ENCODE data around the gene BRD9. TPM values are rescaled to one million over a fixed set of nuclear protein-coding genes. Genes with fewer than 3 reads are reported as not detected.

Gene BRD9
- total RNA-seq, 1 donor from 2014 or later, result 53.0 TPM

DNA sequence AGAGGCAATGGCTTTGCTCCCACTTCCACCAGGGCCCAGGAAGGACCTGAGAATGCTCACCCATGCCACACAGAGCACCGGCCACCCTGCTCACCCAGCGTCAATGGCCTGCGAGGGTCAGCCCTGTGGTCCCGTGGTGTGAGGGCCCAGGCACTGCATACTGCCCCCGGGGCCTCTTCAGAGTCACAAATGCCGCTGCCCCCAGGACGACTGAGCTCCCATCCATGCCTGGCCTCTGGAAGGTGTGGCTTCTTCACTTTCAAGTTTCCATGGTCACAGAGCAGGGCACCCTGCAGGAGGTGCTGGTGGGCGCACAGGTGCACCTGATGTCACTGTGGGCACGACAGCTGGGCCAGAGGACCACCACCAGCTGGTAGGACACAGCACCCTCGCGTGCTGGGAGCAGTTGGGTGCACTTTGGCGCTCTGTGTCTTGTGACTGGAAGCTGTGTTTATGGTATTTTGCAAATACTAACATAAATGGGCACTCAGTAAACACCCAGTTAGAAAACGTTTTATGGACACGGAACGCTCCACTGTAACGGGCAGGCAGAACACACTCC is 29.3 kb downstream of the BRD9 start:
- TF ChIP-seq, protein P1, sequence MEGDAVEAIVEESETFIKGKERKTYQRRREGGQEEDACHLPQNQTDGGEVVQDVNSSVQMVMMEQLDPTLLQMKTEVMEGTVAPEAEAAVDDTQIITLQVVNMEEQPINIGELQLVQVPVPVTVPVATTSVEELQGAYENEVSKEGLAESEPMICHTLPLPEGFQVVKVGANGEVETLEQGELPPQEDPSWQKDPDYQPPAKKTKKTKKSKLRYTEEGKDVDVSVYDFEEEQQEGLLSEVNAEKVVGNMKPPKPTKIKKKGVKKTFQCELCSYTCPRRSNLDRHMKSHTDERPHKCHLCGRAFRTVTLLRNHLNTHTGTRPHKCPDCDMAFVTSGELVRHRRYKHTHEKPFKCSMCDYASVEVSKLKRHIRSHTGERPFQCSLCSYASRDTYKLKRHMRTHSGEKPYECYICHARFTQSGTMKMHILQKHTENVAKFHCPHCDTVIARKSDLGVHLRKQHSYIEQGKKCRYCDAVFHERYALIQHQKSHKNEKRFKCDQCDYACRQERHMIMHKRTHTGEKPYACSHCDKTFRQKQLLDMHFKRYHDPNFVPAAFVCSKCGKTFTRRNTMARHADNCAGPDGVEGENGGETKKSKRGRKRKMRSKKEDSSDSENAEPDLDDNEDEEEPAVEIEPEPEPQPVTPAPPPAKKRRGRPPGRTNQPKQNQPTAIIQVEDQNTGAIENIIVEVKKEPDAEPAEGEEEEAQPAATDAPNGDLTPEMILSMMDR (IDR thresholded peaks at IDR 0.05; ENCODE audit: unreplicated experiment), result no peak
- Mint-ChIP-seq H3K27me3 (ENCODE audit: unreplicated experiment) (peaks cover 18% of the 10 kb centered on the region), H3K4me3 (ENCODE audit: unreplicated experiment) (no peak overlapping the region), H3K9me3 (ENCODE audit: unreplicated experiment) (no peaks in the 10 kb centered on the region), H3K36me3 (ENCODE audit: low read depth, unreplicated experiment) (peaks cover 31% of the 10 kb centered on the region), H3K4me1 (ENCODE audit: unreplicated experiment) (no peaks in the 10 kb centered on the region), H3K27ac (ENCODE audit: unreplicated experiment) (no peak overlapping the region)
- no peak for DNase-seq (ENCODE audit: low spot score)

DNA sequence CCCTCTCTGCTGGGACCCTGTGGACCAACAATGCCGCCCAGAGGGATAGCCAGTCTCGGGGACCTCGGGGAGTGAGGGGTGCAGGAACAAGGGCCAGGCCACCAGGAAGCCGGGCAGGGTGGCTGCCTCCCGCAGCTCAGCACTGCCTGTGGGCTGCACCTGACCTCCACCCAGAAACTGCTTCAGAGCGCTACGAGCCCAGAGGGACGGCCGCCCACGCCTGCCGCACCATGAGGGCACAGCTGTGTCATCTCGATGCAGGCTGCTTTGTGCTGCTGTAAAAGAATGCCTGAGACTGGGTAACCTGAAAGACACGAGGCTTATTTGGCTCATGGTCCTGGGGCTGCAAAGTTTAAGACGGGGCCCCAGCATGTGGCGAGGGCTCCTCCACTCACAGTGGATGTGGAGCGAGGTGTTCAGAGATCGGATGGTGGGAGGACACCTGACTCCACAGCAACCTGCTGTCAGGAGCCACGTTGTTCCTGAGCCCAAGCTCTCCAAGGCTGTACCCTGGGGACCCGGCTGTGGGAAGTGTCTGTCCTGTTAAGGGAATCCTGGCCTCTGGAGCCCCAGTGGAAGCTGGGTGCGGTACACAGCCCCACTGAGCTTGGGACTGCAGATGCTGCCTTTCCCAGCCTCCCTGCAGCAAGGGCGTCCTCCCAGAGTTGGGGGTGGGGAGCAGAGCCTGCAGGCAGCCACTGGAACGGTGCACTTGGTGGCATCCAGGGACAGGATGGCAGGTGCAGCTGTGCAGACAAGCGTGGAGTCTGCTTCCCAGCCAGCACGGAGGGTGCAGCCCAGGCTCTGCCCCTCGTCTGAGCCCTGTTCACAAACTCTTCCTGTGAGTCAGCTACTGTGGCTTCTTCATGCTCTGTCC is 30.0 kb downstream of the BRD9 start:
- Mint-ChIP-seq H3K27me3 (ENCODE audit: unreplicated experiment) (peaks cover 17% of the 10 kb centered on the region), H3K36me3 (ENCODE audit: low read depth, unreplicated experiment) (peaks cover 26% of the 10 kb centered on the region), H3K27ac (ENCODE audit: unreplicated experiment) (no peak overlapping the region), H3K9me3 (ENCODE audit: unreplicated experiment) (no peaks in the 10 kb centered on the region), H3K4me3 (ENCODE audit: unreplicated experiment) (no peak overlapping the region), H3K4me1 (ENCODE audit: unreplicated experiment) (no peaks in the 10 kb centered on the region)
- DNase-seq (ENCODE audit: low spot score), result no peak
- TF ChIP-seq, protein P1 (IDR thresholded peaks at IDR 0.05; ENCODE audit: unreplicated experiment), result no peak

DNA sequence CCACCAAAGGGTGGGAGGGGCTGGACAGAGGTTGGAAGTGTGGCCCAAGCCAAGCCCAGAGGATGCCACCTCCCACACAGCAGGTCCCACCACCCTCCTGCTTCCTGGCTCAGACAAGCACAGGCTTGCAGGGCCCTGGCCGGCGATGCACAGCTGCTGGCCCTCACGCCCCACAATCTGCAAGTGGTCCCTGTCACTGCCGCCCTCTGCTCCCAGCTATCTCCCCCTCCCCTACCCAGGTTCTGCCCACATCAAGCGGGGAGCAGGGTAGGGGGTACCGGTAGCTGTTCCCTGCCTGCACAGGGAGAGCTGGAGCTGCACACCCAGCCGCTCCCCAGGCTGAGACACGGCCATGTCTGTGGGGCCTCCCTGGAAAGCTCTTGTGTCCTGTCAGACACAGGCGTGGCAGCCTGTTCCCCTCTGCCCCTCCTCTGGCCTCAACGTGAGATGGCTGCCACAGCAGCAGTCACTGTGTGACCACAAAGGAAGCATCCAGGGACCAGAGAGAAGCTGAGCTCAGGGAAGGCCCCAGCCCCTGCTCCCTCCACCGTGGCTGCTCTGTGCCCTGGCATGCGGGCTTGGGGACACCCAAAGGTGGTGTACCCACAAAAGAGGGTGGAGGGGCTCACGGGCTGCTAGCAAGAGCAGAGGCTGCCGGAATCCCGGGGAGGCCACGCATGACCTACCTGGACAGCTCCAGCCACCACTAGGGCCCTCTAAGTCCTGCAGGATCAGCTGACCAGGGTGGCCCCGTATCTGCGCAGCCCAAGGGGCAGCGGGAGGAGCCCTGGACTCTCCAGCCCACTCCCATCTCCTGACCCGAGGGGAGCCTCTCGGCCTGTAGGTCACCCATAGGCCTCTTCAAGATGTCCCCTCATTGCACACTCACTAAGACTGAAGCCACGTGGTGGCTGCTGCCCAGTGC is 30.9 kb downstream of the BRD9 start:
- Mint-ChIP-seq H3K9me3 (ENCODE audit: unreplicated experiment) (no peaks in the 10 kb centered on the region), H3K4me3 (ENCODE audit: unreplicated experiment) (no peak overlapping the region), H3K27ac (ENCODE audit: unreplicated experiment) (no peak overlapping the region), H3K36me3 (ENCODE audit: low read depth, unreplicated experiment) (peaks cover 24% of the 10 kb centered on the region), H3K4me1 (ENCODE audit: unreplicated experiment) (no peaks in the 10 kb centered on the region), H3K27me3 (ENCODE audit: unreplicated experiment) (peaks cover 16% of the 10 kb centered on the region)
- TF ChIP-seq, protein P1 (IDR thresholded peaks at IDR 0.05; ENCODE audit: unreplicated experiment), result no peak
- DNase-seq (ENCODE audit: low spot score), result no peak

DNA sequence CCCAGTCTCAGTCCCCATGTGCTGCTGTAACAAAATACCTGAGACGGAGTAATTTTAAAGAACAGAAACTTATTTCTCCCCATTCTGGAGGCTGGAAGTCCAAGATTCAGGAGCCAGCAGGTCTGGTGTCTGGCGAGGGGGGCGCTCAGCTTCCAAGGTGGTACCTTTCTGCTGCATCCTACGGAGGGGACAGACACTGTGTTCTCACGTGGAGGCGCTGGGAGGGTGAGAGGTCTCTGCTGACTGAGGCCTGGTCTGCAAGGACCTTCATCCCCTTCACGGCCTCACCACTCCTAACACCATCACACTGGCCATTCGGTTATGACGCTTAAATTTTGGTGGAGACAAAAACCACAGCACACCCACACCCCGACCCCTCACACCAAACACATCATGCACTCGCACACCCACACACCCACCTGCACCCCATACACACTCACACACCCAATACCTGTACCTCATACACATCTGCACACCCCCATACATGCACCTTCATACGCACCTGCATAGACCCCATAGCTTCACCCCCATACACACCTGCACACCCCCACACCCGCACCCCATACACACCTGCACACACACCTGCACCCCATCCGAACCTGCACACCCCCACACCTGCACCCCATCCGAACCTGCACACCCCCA is 32.0 kb downstream of the BRD9 start:
- Mint-ChIP-seq H3K27me3 (ENCODE audit: unreplicated experiment) (peaks cover 15% of the 10 kb centered on the region), H3K36me3 (ENCODE audit: low read depth, unreplicated experiment) (peaks cover 18% of the 10 kb centered on the region), H3K4me1 (ENCODE audit: unreplicated experiment) (no peaks in the 10 kb centered on the region), H3K4me3 (ENCODE audit: unreplicated experiment) (no peak overlapping the region), H3K27ac (ENCODE audit: unreplicated experiment) (peak overlapping the region; percentile 20), H3K9me3 (ENCODE audit: unreplicated experiment) (no peaks in the 10 kb centered on the region)
- TF ChIP-seq, protein P1 (IDR thresholded peaks at IDR 0.05; ENCODE audit: unreplicated experiment), result no peak
- DNase-seq (ENCODE audit: low spot score), result no peak
